Activated naive CD8-positive, alpha-beta T cell treated with anti-CD3 and anti-CD28 coated beads, Interleukin-2, amount 50 U/mL, for 24 hours (primary cell): ENCODE results near the gene NFKBIE.
A peak's percentile ranks its signal among the peaks of the same experiment; 100 is the strongest.
"Not testable (repeated sequence)": the region's sequence is repeated elsewhere in the genome, so short reads cannot be mapped to it uniquely, and the experiment has no call there.

Source experiments
- ATAC-seq: fragments of 150-1000 bp; cut with Tn5 transposase; one replicate; pipeline ENCODE4 v1.10.0; 2021
- DNase-seq: peaks from one replicate; pipeline ENCODE4 v3.0.0; 2021
- H3K27ac Mint-ChIP-seq: one replicate; pipeline ENCODE4 v1.8.0; 2021; ENCODE audit warnings: mild to moderate bottlenecking, mixed read lengths
- H3K27me3 Mint-ChIP-seq: one replicate; pipeline ENCODE4 v1.8.0; 2021; ENCODE audit warnings: mixed read lengths
- H3K36me3 Mint-ChIP-seq: one replicate; pipeline ENCODE4 v1.8.0; 2021; ENCODE audit warnings: low read depth, mixed read lengths
- H3K4me1 Mint-ChIP-seq: one replicate; pipeline ENCODE4 v1.8.0; 2021; ENCODE audit warnings: mixed read lengths
- H3K4me3 Mint-ChIP-seq: one replicate; pipeline ENCODE4 v1.8.0; 2021; ENCODE audit warnings: mild to moderate bottlenecking, moderate library complexity, mixed read lengths
- H3K9me3 Mint-ChIP-seq: one replicate; pipeline ENCODE4 v1.8.0; 2021; ENCODE audit warnings: mixed read lengths

NFKBIE gene, protein sequence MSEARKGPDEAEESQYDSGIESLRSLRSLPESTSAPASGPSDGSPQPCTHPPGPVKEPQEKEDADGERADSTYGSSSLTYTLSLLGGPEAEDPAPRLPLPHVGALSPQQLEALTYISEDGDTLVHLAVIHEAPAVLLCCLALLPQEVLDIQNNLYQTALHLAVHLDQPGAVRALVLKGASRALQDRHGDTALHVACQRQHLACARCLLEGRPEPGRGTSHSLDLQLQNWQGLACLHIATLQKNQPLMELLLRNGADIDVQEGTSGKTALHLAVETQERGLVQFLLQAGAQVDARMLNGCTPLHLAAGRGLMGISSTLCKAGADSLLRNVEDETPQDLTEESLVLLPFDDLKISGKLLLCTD

GRCh38 chr6:44265007-44265721, at the start of gene NFKBIE:
Gene NFKBIE, minus strand, starts transcription at chr6:44265551. Its CDS starts 205 bp downstream, at chr6:44265346.
- ATAC-seq (peak; percentile 45), DNase-seq (peak; percentile 97)
- peaks cover 17% of the 10 kb centered on the region for H3K27me3 Mint-ChIP-seq
- peak within 1 kb of the TSS; percentile 96 for H3K4me3 Mint-ChIP-seq
- peak within 1 kb of the TSS; percentile 94 for H3K27ac Mint-ChIP-seq
- no peaks in the 10 kb centered on the region for H3K9me3 Mint-ChIP-seq
- peaks cover 12% of the 10 kb centered on the region for H3K36me3 Mint-ChIP-seq
- peaks cover 66% of the 10 kb centered on the region for H3K4me1 Mint-ChIP-seq

- H3K27ac Mint-ChIP-seq, DNase-seq, ATAC-seq, H3K4me3 Mint-ChIP-seq, H3K9me3 Mint-ChIP-seq: not testable (repeated sequence)
- peaks cover 15% of the 10 kb centered on the region for H3K36me3 Mint-ChIP-seq
- peaks cover 15% of the 10 kb centered on the region for H3K4me1 Mint-ChIP-seq
- peaks cover 13% of the 10 kb centered on the region for H3K27me3 Mint-ChIP-seq
These were observed 49.3 kb upstream of the NFKBIE start for GRCh38 chr6:44314657-44315056.

- H3K9me3 Mint-ChIP-seq, result no peaks in the 10 kb centered on the region
- H3K4me1 Mint-ChIP-seq, result peaks cover 15% of the 10 kb centered on the region
- DNase-seq (peak; percentile 99), ATAC-seq (peak; percentile 95)
- peak within 1 kb of the TSS; percentile 90 for H3K27ac Mint-ChIP-seq
- H3K27me3 Mint-ChIP-seq, result peaks cover 2% of the 10 kb centered on the region
- H3K36me3 Mint-ChIP-seq, result peaks cover 22% of the 10 kb centered on the region
- peak within 1 kb of the TSS; percentile 95 for H3K4me3 Mint-ChIP-seq
These were observed 47.8 kb upstream of the NFKBIE start, which contains the start of gene AARS2 for GRCh38 chr6:44312901-44313788. Gene AARS2, minus strand, starts transcription at chr6:44313347. Its CDS starts 24 bp downstream, at chr6:44313323.

DNA sequence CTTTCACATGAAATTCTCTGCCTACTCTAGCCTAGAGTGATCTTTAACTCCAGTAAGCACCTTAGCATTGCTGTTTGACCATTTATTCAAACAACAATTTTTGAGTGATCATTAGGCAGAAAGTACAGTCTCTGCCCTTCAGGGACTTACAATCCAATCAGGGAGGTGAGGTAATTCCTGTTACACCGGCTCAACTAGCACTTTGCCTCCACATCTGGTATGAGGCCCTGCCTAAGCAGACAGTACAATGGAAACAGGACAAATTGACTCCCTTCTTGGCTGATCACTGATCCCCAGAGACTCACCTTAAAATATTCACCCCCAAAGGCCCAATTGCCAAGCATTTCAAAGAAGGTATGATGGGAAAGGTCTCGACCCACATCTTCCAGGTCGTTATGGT, 46.4 kb upstream of the NFKBIE start:
- H3K27me3 Mint-ChIP-seq, result no peaks in the 10 kb centered on the region
- peaks cover 26% of the 10 kb centered on the region for H3K36me3 Mint-ChIP-seq
- H3K9me3 Mint-ChIP-seq, result no peaks in the 10 kb centered on the region
- peak overlapping the region; percentile 26 for H3K27ac Mint-ChIP-seq
- peaks cover 15% of the 10 kb centered on the region for H3K4me1 Mint-ChIP-seq
- H3K4me3 Mint-ChIP-seq, result peak overlapping the region; percentile 95
- no peak for ATAC-seq
- DNase-seq, result no peak

DNA sequence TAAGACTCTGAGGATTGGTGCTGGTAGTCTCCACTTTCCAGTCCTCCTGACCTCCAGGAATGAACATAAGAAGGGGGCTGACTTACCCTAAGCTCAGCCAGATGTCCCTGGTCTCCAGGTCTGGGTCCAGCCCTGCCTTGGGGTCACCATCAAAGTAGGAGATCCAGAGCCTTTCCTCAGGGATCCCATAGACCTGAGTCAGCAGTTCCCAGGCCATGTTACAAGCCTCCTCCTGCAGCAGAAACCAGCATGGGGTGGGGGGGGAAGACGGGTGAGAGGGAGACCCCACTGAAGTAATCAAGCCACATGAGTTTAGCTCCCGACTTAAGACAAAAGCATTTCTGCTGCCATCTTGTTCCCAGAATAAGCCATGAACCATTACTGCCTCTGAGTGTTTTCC, 46.0 kb upstream of the NFKBIE start:
- H3K4me3 Mint-ChIP-seq, result peak overlapping the region; percentile 95
- peaks cover 15% of the 10 kb centered on the region for H3K4me1 Mint-ChIP-seq
- H3K36me3 Mint-ChIP-seq, result peaks cover 26% of the 10 kb centered on the region
- no peaks in the 10 kb centered on the region for H3K9me3 Mint-ChIP-seq
- ATAC-seq, result no peak
- no peak overlapping the region for H3K27ac Mint-ChIP-seq
- H3K27me3 Mint-ChIP-seq, result no peaks in the 10 kb centered on the region
- no peak for DNase-seq

GRCh38 chr6:44310241-44310640, 44.9 kb upstream of the NFKBIE start:
- no peak for DNase-seq
- Mint-ChIP-seq H3K4me3 (no peak overlapping the region), H3K27ac (no peak overlapping the region), H3K27me3 (no peaks in the 10 kb centered on the region), H3K36me3 (peaks cover 31% of the 10 kb centered on the region), H3K9me3 (no peaks in the 10 kb centered on the region), H3K4me1 (peaks cover 15% of the 10 kb centered on the region)
- ATAC-seq, result no peak

DNA sequence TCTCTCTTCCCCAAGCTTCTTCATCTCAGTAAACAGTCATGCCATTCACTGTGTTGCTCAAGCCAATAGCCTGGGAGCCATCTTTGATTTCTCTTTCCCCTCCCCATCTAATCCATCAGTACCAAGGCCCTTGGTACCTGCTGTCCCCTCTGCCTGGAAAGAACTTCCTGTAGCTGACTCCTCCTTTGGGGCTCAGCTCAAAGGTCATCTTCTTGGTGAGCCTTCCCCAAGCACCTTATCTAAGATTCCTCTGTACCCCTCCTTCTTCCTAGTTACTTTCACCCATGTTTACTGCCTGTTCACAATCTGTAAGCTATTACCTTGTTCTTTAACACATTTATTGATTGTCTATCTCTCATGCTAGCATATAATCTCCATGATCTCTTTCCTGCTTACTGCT, 44.3 kb upstream of the NFKBIE start:
- no peak for DNase-seq
- H3K27ac Mint-ChIP-seq, result peak overlapping the region; percentile 28
- H3K27me3 Mint-ChIP-seq, result no peaks in the 10 kb centered on the region
- no peak for ATAC-seq
- H3K4me3 Mint-ChIP-seq, result no peak overlapping the region
- H3K36me3 Mint-ChIP-seq, result peaks cover 31% of the 10 kb centered on the region
- no peaks in the 10 kb centered on the region for H3K9me3 Mint-ChIP-seq
- H3K4me1 Mint-ChIP-seq, result peaks cover 15% of the 10 kb centered on the region

GRCh38 chr6:44309092-44309491, 43.7 kb upstream of the NFKBIE start:
- Mint-ChIP-seq H3K27me3 (no peaks in the 10 kb centered on the region), H3K27ac (no peak overlapping the region), H3K36me3 (peaks cover 31% of the 10 kb centered on the region), H3K4me3 (no peak overlapping the region), H3K4me1 (peaks cover 15% of the 10 kb centered on the region), H3K9me3 (no peaks in the 10 kb centered on the region)
- no peak for DNase-seq
- ATAC-seq, result no peak

DNA sequence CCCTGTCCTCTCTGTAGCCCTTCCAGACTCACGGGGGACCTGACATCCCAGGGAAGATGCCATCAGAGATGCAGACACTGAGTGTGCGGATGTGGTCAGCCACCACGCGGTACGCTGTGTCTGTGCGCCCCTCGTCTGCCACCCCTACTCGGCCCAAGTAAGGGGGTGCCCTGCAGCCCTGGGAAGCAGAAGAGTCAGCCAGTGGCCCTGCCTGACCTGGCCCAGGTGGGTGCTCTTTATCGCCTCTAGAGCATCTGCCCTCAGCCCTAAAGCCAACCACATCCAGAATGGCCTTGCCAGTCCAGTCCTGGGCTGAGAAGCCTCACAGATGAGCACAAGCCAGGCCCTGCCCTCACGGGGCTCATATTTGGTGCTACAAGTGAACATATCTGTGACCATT, 41.9 kb upstream of the NFKBIE start:
- Mint-ChIP-seq H3K4me1 (peaks cover 9% of the 10 kb centered on the region), H3K27me3 (no peaks in the 10 kb centered on the region), H3K36me3 (peaks cover 31% of the 10 kb centered on the region), H3K9me3 (no peaks in the 10 kb centered on the region), H3K4me3 (no peak overlapping the region), H3K27ac (no peak overlapping the region)
- ATAC-seq, result no peak
- DNase-seq, result no peak

DNA sequence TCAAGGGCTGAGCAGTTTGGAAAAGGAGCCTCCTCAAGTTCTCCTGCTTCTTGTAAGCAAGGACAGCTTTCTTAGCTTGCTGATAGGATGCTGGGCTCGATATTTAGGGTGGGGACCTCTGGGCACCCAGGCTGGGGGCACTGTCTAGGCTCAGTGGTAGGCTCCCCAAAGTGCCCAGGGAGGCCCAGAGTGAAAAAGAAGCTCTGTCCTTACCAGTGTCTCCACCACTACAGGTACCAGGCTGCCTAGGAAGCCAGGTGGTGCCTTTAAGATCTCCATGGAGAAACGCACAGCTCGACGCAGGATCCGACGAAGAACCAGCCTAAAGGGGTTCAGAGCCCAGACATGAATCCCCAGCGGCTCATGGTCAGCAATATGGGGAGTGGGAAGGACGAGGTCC, 41.4 kb upstream of the NFKBIE start:
- no peak for ATAC-seq
- DNase-seq, result no peak
- Mint-ChIP-seq H3K27ac (no peak overlapping the region), H3K27me3 (no peaks in the 10 kb centered on the region), H3K36me3 (peaks cover 31% of the 10 kb centered on the region), H3K4me3 (no peak overlapping the region), H3K9me3 (no peaks in the 10 kb centered on the region), H3K4me1 (peaks cover 4% of the 10 kb centered on the region)

GRCh38 chr6:44305200-44305725, 39.9 kb upstream of the NFKBIE start:
- no peak for DNase-seq
- H3K36me3 Mint-ChIP-seq, result peaks cover 30% of the 10 kb centered on the region
- H3K9me3 Mint-ChIP-seq, result no peaks in the 10 kb centered on the region
- no peak overlapping the region for H3K4me3 Mint-ChIP-seq
- H3K27me3 Mint-ChIP-seq, result no peaks in the 10 kb centered on the region
- no peaks in the 10 kb centered on the region for H3K4me1 Mint-ChIP-seq
- no peak for ATAC-seq
- peak overlapping the region; percentile 49 for H3K27ac Mint-ChIP-seq

DNA sequence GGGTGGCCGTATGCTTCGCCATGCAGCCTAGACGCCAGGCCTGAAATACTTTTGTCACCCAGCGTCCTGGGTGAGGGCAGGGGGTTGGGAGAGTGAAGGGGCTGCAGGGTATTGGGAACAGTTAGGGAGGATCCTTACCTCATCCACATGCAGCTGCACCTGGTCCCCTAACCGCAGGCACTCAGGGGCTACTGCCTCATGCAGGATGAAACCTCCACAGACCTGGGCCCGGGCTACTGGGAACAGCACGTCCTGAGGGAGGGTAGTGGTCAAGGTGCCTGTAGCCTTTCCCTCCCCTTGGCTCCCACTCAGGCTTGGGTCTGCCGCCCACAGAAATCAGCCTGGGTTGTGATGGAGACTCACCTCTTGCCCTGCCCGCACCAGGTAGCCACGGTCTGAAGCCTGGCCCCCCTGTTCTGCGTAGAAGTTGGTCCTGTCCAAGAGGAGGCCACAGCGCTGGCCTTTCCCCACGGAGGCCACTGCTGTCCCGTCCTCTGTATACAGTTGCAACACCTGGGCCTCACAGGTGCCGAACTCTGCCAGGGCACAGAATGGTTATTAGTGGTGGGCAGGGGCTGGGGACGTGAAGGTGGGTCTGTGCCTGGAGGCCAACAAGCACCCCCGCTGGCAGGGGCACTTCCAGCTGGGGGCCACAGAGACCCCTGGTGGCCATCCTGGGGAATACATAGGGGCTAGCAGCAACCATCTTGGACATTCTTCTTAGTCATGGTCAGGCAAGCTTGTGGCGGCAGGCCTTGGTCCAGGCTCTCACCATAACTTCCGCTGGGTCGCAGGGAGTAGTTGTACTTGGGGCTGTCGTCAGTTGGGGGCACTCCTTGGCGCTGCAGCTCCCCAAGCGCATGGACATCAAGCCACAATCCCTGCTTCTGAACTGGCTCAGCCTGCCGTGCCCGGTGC, 39.2 kb upstream of the NFKBIE start:
- DNase-seq (peak; percentile 45), ATAC-seq (peak; percentile 31)
- Mint-ChIP-seq H3K9me3 (no peaks in the 10 kb centered on the region), H3K4me3 (no peak overlapping the region), H3K36me3 (peaks cover 28% of the 10 kb centered on the region), H3K27ac (no peak overlapping the region), H3K4me1 (no peaks in the 10 kb centered on the region), H3K27me3 (no peaks in the 10 kb centered on the region)

DNA sequence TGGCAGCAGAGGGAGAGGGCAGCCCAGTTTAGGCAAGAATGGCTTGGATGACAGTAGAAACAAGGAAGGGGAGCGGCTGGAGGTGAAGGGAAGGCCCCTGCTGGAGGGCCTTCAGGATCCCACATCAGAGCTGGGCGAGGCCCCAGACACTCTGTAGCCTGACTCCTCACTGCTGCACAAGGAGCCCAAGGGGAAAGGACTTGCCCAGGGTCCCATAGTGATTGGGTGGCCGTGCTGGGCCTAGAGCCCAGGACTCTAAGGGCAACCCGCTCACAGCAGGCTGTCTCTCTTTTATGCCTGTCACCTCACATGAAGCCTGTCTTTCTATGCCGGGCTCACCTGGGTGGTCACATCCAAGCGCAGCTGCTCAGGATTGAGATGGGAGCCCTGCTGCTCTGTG, 38.5 kb upstream of the NFKBIE start:
- DNase-seq (no peak), ATAC-seq (no peak)
- no peak overlapping the region for H3K27ac Mint-ChIP-seq
- no peaks in the 10 kb centered on the region for H3K4me1 Mint-ChIP-seq
- H3K27me3 Mint-ChIP-seq, result no peaks in the 10 kb centered on the region
- H3K36me3 Mint-ChIP-seq, result peaks cover 28% of the 10 kb centered on the region
- no peak overlapping the region for H3K4me3 Mint-ChIP-seq
- no peaks in the 10 kb centered on the region for H3K9me3 Mint-ChIP-seq
